HCT116 (cell line): ENCODE measurements around the gene ADNP2. TPM values are rescaled to one million over a fixed set of nuclear protein-coding genes. Genes with fewer than 3 reads are reported as not detected.

ENCODE experiments used
- ATAC-seq: fragments of 200-7000 bp; cut with Tn5 transposase; 2 replicates; pipeline ENCODE4 v1.9.1; 2020; ENCODE audit warnings: mild to moderate bottlenecking, moderate library complexity
- BruUV-seq: library from RNA; stranded (reverse); fragments of 400-500 nt; replicated peaks from 2 replicates; lab custom pipeline; 2021; lab: Mats Ljungman, UMichigan
- CTCF ChIA-PET: fragments of 300-600 bp; sonication (Branson Sonifier 250); formaldehyde crosslinking; loops from one replicate; lab custom pipeline; 2021; ENCODE audit warnings: antibody characterized with exemption; lab: Charles Lee
- POLR2A ChIA-PET: fragments of 300-600, 350-600 bp; sonication (Branson Sonifier 250); formaldehyde crosslinking; loops from one replicate; lab custom pipeline; 2021; ENCODE audit warnings: antibody characterized with exemption; lab: Charles Lee
- RAD21 ChIA-PET, 2 experiments: fragments of 300-600 bp; sonication (Branson Sonifier 250); formaldehyde crosslinking; loops; one replicate each; lab custom pipeline; 2023; ENCODE audit warnings: low total read pairs in 2 of 2; ENCODE audit not compliant: uncharacterized antibody in 2 of 2, unreplicated experiment in 2 of 2, low non-redundant PET in 1 of 2; lab: Charles Lee
- DNase-seq: peaks from one replicate; pipeline ENCODE4 v3.0.0-alpha.2; 2010; ENCODE audit warnings: low read depth, low spot score
- H2AFZ ChIP-seq: fragments of 200-600 bp; shearing (Covaris generic), sonication (generic); 2 replicates; pipeline ENCODE4 v1.6.1; 2017; ENCODE audit warnings: low read depth, mixed run types, mixed read lengths, antibody characterized with exemption, low read length; ENCODE audit not compliant: poor library complexity, severe bottlenecking
- H3K27ac ChIP-seq: 2 replicates; pipeline ENCODE4 v1.5.1; 2012; ENCODE audit warnings: low read depth, low read length
- H3K27me3 ChIP-seq: fragments of 200-600 bp; sonication (generic); 2 replicates; pipeline ENCODE4 v1.6.1; 2016; ENCODE audit warnings: mixed run types, low read length, mixed read lengths; ENCODE audit not compliant: insufficient read depth
- H3K36me3 ChIP-seq, 2 experiments: fragments of 200-500 bp in 1 of 2; fragments of 200-600 bp in 1 of 2; sonication (Bioruptor generic) in 1 of 2; sonication (generic) in 1 of 2; 2 replicates each; pipeline versions ENCODE4 v1.5.1 to v1.6.1; 2014 to 2016; ENCODE audit warnings: low read length in 2 of 2, inconsistent platforms in 1 of 2, mixed read lengths in 1 of 2, mixed run types in 1 of 2; ENCODE audit not compliant: insufficient read depth in 2 of 2, control insufficient read depth in 1 of 2
- H3K4me1 ChIP-seq, 2 experiments: fragments of 200-600 bp in 1 of 2; sonication (generic) in 1 of 2; 2 replicates each; pipeline versions ENCODE4 v1.5.1 to v1.6.1; 2012 to 2017; ENCODE audit warnings: low read length in 2 of 2, inconsistent platforms in 1 of 2, mild to moderate bottlenecking in 1 of 2, mixed read lengths in 1 of 2, mixed run types in 1 of 2, moderate library complexity in 1 of 2; ENCODE audit not compliant: insufficient read depth in 2 of 2, control insufficient read depth in 1 of 2
- H3K4me2 ChIP-seq: fragments of 200-600 bp; sonication (generic); 2 replicates; pipeline ENCODE4 v1.6.1; 2017; ENCODE audit warnings: mixed run types, low read length, mixed read lengths
- H3K4me3 ChIP-seq, 2 experiments: fragments of 200-600 bp in 1 of 2; sonication (generic) in 1 of 2; replicated peaks in 1 of 2; 2 replicates each; pipeline ENCODE4 v1.5.1; 2011 to 2016; ENCODE audit warnings: low read length in 2 of 2, control low read depth in 1 of 2, low read depth in 1 of 2, mild to moderate bottlenecking in 1 of 2, mixed read lengths in 1 of 2, mixed run types in 1 of 2
- H3K79me2 ChIP-seq: fragments of 200-600 bp; sonication (generic); 2 replicates; pipeline ENCODE4 v1.6.1; 2017; ENCODE audit warnings: mild to moderate bottlenecking, mixed run types, low read length, moderate library complexity, mixed read lengths; ENCODE audit not compliant: insufficient read depth
- H3K9ac ChIP-seq: fragments of 200-600 bp; sonication (generic); 2 replicates; pipeline ENCODE4 v1.6.1; 2016; ENCODE audit warnings: low read length, mixed read lengths
- H3K9me2 ChIP-seq: fragments of 200-600 bp; sonication (generic), shearing (Covaris generic); 2 replicates; pipeline ENCODE4 v1.6.1; 2017; ENCODE audit warnings: mixed run types, mild to moderate bottlenecking, moderate library complexity; ENCODE audit not compliant: insufficient read depth
- H3K9me3 ChIP-seq, 2 experiments: fragments of 200-500 bp in 1 of 2; fragments of 200-600 bp in 1 of 2; sonication (Bioruptor generic) in 1 of 2; sonication (generic) in 1 of 2; 2 replicates each; pipeline ENCODE4 v1.6.1; 2014 to 2017; ENCODE audit warnings: low read length in 2 of 2, mixed read lengths in 2 of 2, inconsistent platforms in 1 of 2, low read depth in 1 of 2, mild to moderate bottlenecking in 1 of 2, mixed run types in 1 of 2, moderate library complexity in 1 of 2; ENCODE audit not compliant: control insufficient read depth in 1 of 2, insufficient read depth in 1 of 2
- H4K20me1 ChIP-seq: fragments of 200-600 bp; sonication (generic), shearing (Covaris generic); 2 replicates; pipeline ENCODE4 v1.6.1; 2017; ENCODE audit warnings: mixed run types, mild to moderate bottlenecking, moderate library complexity; ENCODE audit not compliant: insufficient read depth
- CBX3 ChIP-seq: IDR thresholded peaks from 2 replicates; pipeline ENCODE4 v1.6.1; 2012; ENCODE audit warnings: low read depth
- CEBPB ChIP-seq: IDR thresholded peaks from 2 replicates; pipeline ENCODE4 v1.6.1; 2012; ENCODE audit warnings: low read depth
- CTCF ChIP-seq, 3 experiments: fragments of 200-600 bp in 1 of 3; sonication (generic) in 1 of 3; IDR thresholded peaks in 2 of 3; conservative IDR thresholded peaks in 1 of 3; 2 replicates each; pipeline ENCODE4 v1.5.1; 2012 to 2017; ENCODE audit warnings: low read depth in 2 of 3, low read length in 2 of 3, antibody characterized with exemption in 1 of 3, borderline replicate concordance in 1 of 3, control low read depth in 1 of 3, mild to moderate bottlenecking in 1 of 3, mixed read lengths in 1 of 3, mixed run types in 1 of 3, moderate library complexity in 1 of 3; ENCODE audit not compliant: insufficient read depth in 1 of 3
- ELF1 ChIP-seq: IDR thresholded peaks from 2 replicates; pipeline ENCODE4 v1.6.1; 2012; ENCODE audit warnings: low read depth, borderline replicate concordance
- EZH2 ChIP-seq: fragments of 200-600 bp; sonication (generic); IDR thresholded peaks from 2 replicates; pipeline ENCODE4 v1.6.1; 2017; ENCODE audit warnings: antibody characterized with exemption, mixed run types
- FOSL1 ChIP-seq: IDR thresholded peaks from 2 replicates; pipeline ENCODE4 v1.6.1; 2012; ENCODE audit warnings: low read depth
- JUND ChIP-seq: IDR thresholded peaks from 2 replicates; pipeline ENCODE4 v1.6.1; 2012
- POLR2A ChIP-seq: IDR thresholded peaks from 2 replicates; pipeline ENCODE4 v1.7.0; 2011; ENCODE audit warnings: borderline replicate concordance; ENCODE audit not compliant: insufficient read depth, insufficient read length; ENCODE audit errors: extremely low read depth
- RAD21 ChIP-seq: IDR thresholded peaks from 2 replicates; pipeline ENCODE4 v1.6.1; 2012; ENCODE audit warnings: low read depth, mild to moderate bottlenecking
- SIN3A ChIP-seq: IDR thresholded peaks from 2 replicates; pipeline ENCODE4 v1.6.1; 2012; ENCODE audit warnings: low read depth
- YY1 ChIP-seq: IDR thresholded peaks from 2 replicates; pipeline ENCODE4 v1.6.1; 2011; ENCODE audit warnings: low read length, low read depth, moderate library complexity, mild to moderate bottlenecking; ENCODE audit not compliant: insufficient replicate concordance; ENCODE audit errors: extremely low read depth
- ZNF274 ChIP-seq: fragments of 200-500 bp; sonication (Bioruptor generic); IDR thresholded peaks from 2 replicates; pipeline ENCODE4 v1.6.1; 2014; ENCODE audit warnings: mild to moderate bottlenecking, low read depth, low read length, inconsistent platforms
- intact Hi-C: fragments of 100-400 bp; cut with micrococcal nuclease; formaldehyde crosslinking; loops from 2 replicates; pipeline ENCODE4 v1.10.0; 2022
- total RNA-seq: library from RNA; stranded (reverse); gene quantifications from one replicate; pipeline ENCODE4 v1.2.1, GENCODE V29; 2021; ENCODE audit not compliant: unreplicated experiment

The ADNP2 gene
- total RNA-seq, 1 experiment from 2014 or later = 45.4 TPM

GRCh38 chr18:80140455-80140985 is 31.5 kb downstream of the ADNP2 start:
- DNase-seq = no peak
- peaks cover 37 to 45% of the 10 kb centered on the region in 2 experiments for H3K36me3 ChIP-seq
- H3K27me3 ChIP-seq = no peaks in the 10 kb centered on the region
- ChIA-PET RAD21 (no interaction called here), POLR2A (no interaction called here), CTCF (no interaction called here)
- H3K4me3 ChIP-seq = no peak overlapping the region
- no peaks in the 10 kb centered on the region for H3K9me3 ChIP-seq
- no peaks in the 10 kb centered on the region for H3K9me2 ChIP-seq
- no peak for ATAC-seq
- no peaks in the 10 kb centered on the region for H3K4me1 ChIP-seq
- H3K9ac ChIP-seq = no peak overlapping the region
- peaks cover 9% of the 10 kb centered on the region; the same call in 1 of the 2 replicates for H4K20me1 ChIP-seq
- H3K27ac ChIP-seq = no peak overlapping the region
- BruUV-seq = no TSS peak
- no peak for TF ChIP-seq EZH2
- TF ChIP-seq SIN3A = no peak
- no peak for TF ChIP-seq JUND
- no peak for TF ChIP-seq CBX3
- no peak for TF ChIP-seq RAD21
- no peak for TF ChIP-seq ELF1
- TF ChIP-seq ZNF274 = no peak
- no peak for TF ChIP-seq FOSL1
- no peak for TF ChIP-seq YY1
- H3K4me2 ChIP-seq = no peak overlapping the region
- H3K79me2 ChIP-seq = peaks cover 40% of the 10 kb centered on the region; the same call in 1 of the 2 replicates
- H2AFZ ChIP-seq = no peak overlapping the region
- intact Hi-C loops = no loop called here

GRCh38 chr18:80143881-80144280 is 34.8 kb downstream of the ADNP2 start:
- no peak for DNase-seq
- H3K9me2 ChIP-seq = no peaks in the 10 kb centered on the region
- peaks cover 12% of the 10 kb centered on the region; the same call in 1 of the 2 replicates for H3K79me2 ChIP-seq
- intact Hi-C loops = no loop called here
- H3K4me2 ChIP-seq = no peak overlapping the region
- H3K4me1 ChIP-seq = no peaks in the 10 kb centered on the region
- no peak overlapping the region for H3K27ac ChIP-seq
- RAD21 ChIA-PET = no interaction called here
- no peaks in the 10 kb centered on the region for H3K9me3 ChIP-seq
- no peak overlapping the region for H3K4me3 ChIP-seq
- TF ChIP-seq CEBPB = no peak
- no peak for TF ChIP-seq CBX3
- no peak for TF ChIP-seq CTCF (IDR thresholded peaks at IDR 0.05 in 2 of 3, conservative IDR thresholded peaks at IDR 0.05 in 1 of 3; ENCODE audit: borderline replicate concordance in 1 of 3, insufficient read depth in 1 of 3, low read depth in 2 of 3, low read length in 2 of 3)
- TF ChIP-seq POLR2A = no peak
- TF ChIP-seq, all 23 proteins: peak for 0
- ChIA-PET CTCF (interaction anchor here (1.2 kb wide), 1 partner anchor 14 kb away, joined by 3 read pairs; no protein-coding TSS in a partner anchor), POLR2A (no interaction called here)
- no peak for ATAC-seq
- Histone ChIP-seq H3K9ac (no peak overlapping the region), H2AFZ (no peak overlapping the region), H3K27me3 (no peaks in the 10 kb centered on the region), H4K20me1 (peaks cover 5% of the 10 kb centered on the region; the same call in 1 of the 2 replicates), H3K36me3 (peaks cover 11 to 15% of the 10 kb centered on the region in 2 experiments)
- no TSS peak for BruUV-seq
